DOHH2 (cell line): ENCODE results near the gene ZBTB7C.

Source experiments
- CTCF ChIP-seq: fragments of 200-600 bp; sonication (generic); IDR thresholded peaks from one replicate; pipeline ENCODE4 v1.5.1; 2014; ENCODE audit warnings: antibody characterized with exemption, mild to moderate bottlenecking, low read depth, low read length; ENCODE audit not compliant: poor library complexity, severe bottlenecking
- EZH2phosphoT487 ChIP-seq: fragments of 200-600 bp; sonication (generic); IDR thresholded peaks from 2 replicates; pipeline ENCODE4 v1.6.1; 2017; ENCODE audit warnings: borderline replicate concordance, mild to moderate bottlenecking, antibody characterized with exemption, low read length, moderate library complexity, mixed read lengths

DNA sequence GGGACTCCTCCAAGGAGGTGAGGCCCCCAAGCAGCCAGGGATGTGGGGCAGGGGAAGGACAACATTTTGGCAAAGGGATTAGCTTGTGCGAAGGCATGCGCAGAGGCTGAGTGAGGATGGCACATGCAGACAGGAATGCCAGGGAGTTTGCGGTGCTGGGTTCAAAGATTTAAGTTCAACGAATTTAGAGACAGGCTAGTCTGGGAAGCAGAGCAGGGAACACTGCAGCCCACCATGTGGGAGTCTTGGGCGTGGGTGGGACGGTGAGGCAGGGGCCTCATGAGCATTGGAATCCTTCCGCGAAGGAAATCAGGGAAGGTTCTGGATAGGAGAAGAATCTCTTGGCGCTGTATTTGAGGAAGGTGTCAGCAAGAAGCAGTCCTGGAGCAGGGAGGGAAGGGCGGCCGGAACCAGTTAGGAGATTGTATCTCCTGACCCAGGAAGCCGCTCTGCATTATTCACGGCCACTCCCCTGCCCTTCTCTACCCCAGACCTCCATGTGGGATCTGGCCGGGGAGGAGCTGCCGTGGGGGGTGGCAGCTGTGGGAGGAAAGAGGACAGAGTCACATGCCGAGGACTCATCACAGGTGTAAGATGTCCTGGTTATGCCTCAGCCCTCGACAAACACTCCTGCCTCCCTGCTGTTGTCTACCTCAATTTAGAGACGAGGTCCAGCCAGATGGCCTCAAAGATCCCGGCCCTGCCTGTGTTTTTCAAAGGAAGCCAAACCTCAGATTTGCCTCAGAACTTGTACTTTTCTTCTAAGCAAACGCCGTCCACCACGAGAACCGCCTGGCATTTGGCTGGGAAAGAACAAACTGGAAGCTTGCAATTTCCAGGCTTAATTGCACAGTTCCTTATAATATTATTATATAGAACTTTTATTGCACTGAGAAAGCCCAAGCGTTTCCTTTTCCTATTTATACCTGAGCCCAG is 355.0 kb downstream of the ZBTB7C start:
- TF ChIP-seq CTCF: no peak
- TF ChIP-seq EZH2phosphoT487: no peak
